Breast epithelium (tissue), 3 donors: ENCODE data around the gene CELF5.

Experiments used
- CTCF ChIP-seq, 3 donors: fragments of 450-650 bp; IDR thresholded peaks; one replicate each; pipeline ENCODE4 v1.5.1; 2016 to 2017; ENCODE audit warnings: antibody characterized with exemption in 3 of 3, mild to moderate bottlenecking in 3 of 3, moderate library complexity in 3 of 3
- POLR2A ChIP-seq: fragments of 450-650 bp; IDR thresholded peaks from one replicate; pipeline ENCODE4 v1.6.1; 2016; ENCODE audit warnings: antibody characterized with exemption, mild to moderate bottlenecking, moderate library complexity

DNA sequence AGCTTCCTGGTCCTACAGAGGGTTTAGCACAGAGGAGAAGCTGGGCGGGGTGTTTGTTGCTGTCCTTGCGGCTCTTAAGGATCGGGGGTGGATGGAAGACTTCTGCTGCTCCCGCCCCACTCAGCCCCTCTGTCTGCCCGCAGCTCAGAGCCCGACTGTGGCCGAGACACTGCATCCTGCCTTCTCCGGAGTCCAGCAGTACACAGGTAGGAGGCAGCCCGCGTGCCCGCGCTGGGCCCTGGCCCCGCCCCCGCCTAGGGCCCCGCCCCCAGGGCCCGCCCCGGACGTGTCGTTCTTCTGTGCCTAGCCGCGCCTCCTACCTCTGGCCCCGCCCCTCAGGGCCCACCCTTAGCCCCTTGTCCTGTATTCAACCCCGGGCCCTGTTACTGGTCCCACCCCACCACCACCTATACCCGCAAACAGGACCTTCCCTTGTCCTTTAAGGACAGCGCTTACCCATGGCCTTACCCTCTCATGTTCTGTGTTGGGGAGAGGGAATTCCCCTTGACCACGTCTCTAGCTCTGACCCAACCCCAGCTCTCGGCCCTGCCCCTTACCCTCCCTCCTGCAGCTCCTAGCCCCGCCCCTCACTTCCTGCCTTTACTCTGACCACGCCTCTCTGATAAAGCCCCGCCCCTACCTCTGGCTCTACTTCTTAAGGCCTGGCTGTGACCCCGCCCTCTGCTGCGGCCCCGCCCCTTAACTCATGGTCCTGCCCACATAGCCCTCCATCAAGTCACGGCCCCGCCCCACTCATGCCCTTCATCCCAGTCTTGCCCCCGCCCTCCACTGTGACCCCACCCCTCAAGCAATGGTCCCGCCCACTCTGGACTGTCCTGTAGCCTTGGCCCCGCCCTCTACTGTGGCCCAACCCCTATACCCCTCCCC lies 60.5 kb downstream of the CELF5 start:
- no peak for TF ChIP-seq POLR2A
- no peak for TF ChIP-seq CTCF (IDR thresholded peaks at IDR 0.05)
